Measurements from ENCODE around the gene MEGF6.

Gene MEGF6

GRCh38 chr1:3442901-3443300 is 168.4 kb downstream of the MEGF6 start:
- Histone ChIP-seq H3K9me3 (ENCODE audit: control insufficient read depth, low read length) (no peaks in the 10 kb centered on the region), H3K27me3 (ENCODE audit: control insufficient read depth, insufficient read depth, low read length) (no peaks in the 10 kb centered on the region), H3K4me1 (no peaks in the 10 kb centered on the region), H3K4me2 (ENCODE audit: low read length) (no peak overlapping the region), H2AFZ (no peak overlapping the region), H3K36me3 (ENCODE audit: control insufficient read depth, insufficient read depth, low read length) (no peaks in the 10 kb centered on the region), H3K4me3 (ENCODE audit: low read depth, low read length) (no peak overlapping the region), H3K9ac (no peak overlapping the region), H3K27ac (no peak overlapping the region), H3K79me2 (no peaks in the 10 kb centered on the region)
- TF ChIP-seq CTCF (IDR thresholded peaks at IDR 0.05) = no peak

- no peak for TF ChIP-seq CTCF (IDR thresholded peaks at IDR 0.05)
- H3K9me3 ChIP-seq (ENCODE audit: control insufficient read depth, low read length) = no peaks in the 10 kb centered on the region
- no peak overlapping the region for H3K9ac ChIP-seq
- H3K4me3 ChIP-seq (ENCODE audit: low read depth, low read length) = no peak overlapping the region
- no peaks in the 10 kb centered on the region for H3K36me3 ChIP-seq (ENCODE audit: control insufficient read depth, insufficient read depth, low read length)
- no peaks in the 10 kb centered on the region for H3K4me1 ChIP-seq
- H3K4me2 ChIP-seq (ENCODE audit: low read length) = no peak overlapping the region
- no peak overlapping the region for H2AFZ ChIP-seq
- no peak overlapping the region for H3K27ac ChIP-seq
- H3K27me3 ChIP-seq (ENCODE audit: control insufficient read depth, insufficient read depth, low read length) = no peaks in the 10 kb centered on the region
- H3K79me2 ChIP-seq = no peaks in the 10 kb centered on the region
Measured at GRCh38 chr1:3442331-3442730, 169.0 kb downstream of the MEGF6 start.

- Histone ChIP-seq H2AFZ (no peak overlapping the region), H3K27ac (no peak overlapping the region), H3K4me2 (ENCODE audit: low read length) (no peak overlapping the region), H3K9ac (no peak overlapping the region), H3K36me3 (ENCODE audit: control insufficient read depth, insufficient read depth, low read length) (no peaks in the 10 kb centered on the region), H3K4me3 (ENCODE audit: low read depth, low read length) (no peak overlapping the region), H3K4me1 (no peaks in the 10 kb centered on the region), H3K9me3 (ENCODE audit: control insufficient read depth, low read length) (no peaks in the 10 kb centered on the region), H3K27me3 (ENCODE audit: control insufficient read depth, insufficient read depth, low read length) (no peaks in the 10 kb centered on the region), H3K79me2 (no peaks in the 10 kb centered on the region)
- TF ChIP-seq CTCF (IDR thresholded peaks at IDR 0.05) = no peak
Measured at GRCh38 chr1:3441880-3442279, 169.4 kb downstream of the MEGF6 start.

- Histone ChIP-seq H3K27me3 (ENCODE audit: control insufficient read depth, insufficient read depth, low read length) (no peaks in the 10 kb centered on the region), H3K9ac (no peak overlapping the region), H3K79me2 (no peaks in the 10 kb centered on the region), H3K36me3 (ENCODE audit: control insufficient read depth, insufficient read depth, low read length) (no peaks in the 10 kb centered on the region), H3K4me3 (ENCODE audit: low read depth, low read length) (no peak overlapping the region), H3K4me2 (ENCODE audit: low read length) (no peak overlapping the region), H3K27ac (no peak overlapping the region), H3K9me3 (ENCODE audit: control insufficient read depth, low read length) (no peaks in the 10 kb centered on the region), H3K4me1 (no peaks in the 10 kb centered on the region), H2AFZ (no peak overlapping the region)
- no peak for TF ChIP-seq CTCF (IDR thresholded peaks at IDR 0.05)
Measured at GRCh38 chr1:3441410-3441847, 169.9 kb downstream of the MEGF6 start.

GRCh38 chr1:3440711-3441409 is 170.4 kb downstream of the MEGF6 start:
- H3K4me2 ChIP-seq (ENCODE audit: low read length) = no peak overlapping the region
- no peaks in the 10 kb centered on the region for H3K9me3 ChIP-seq (ENCODE audit: control insufficient read depth, low read length)
- no peak overlapping the region for H2AFZ ChIP-seq
- no peaks in the 10 kb centered on the region for H3K36me3 ChIP-seq (ENCODE audit: control insufficient read depth, insufficient read depth, low read length)
- TF ChIP-seq CTCF (IDR thresholded peaks at IDR 0.05) = no peak
- H3K4me1 ChIP-seq = no peaks in the 10 kb centered on the region
- H3K27me3 ChIP-seq (ENCODE audit: control insufficient read depth, insufficient read depth, low read length) = no peaks in the 10 kb centered on the region
- no peak overlapping the region for H3K4me3 ChIP-seq (ENCODE audit: low read depth, low read length)
- no peak overlapping the region for H3K9ac ChIP-seq
- no peaks in the 10 kb centered on the region for H3K79me2 ChIP-seq
- no peak overlapping the region for H3K27ac ChIP-seq

All from parathyroid adenoma (tissue), 2 donors.